Fibroblast of lung (primary cell): ENCODE results near the gene NEK11. TPM values are rescaled to one million over a fixed set of nuclear protein-coding genes. Genes with fewer than 3 reads are reported as not detected.

Experiments used
- DNase-seq, 2 donors: peaks; one replicate each; pipeline versions ENCODE4 v3.0.0 to v3.0.0-alpha.2; 2010; ENCODE audit warnings: low read depth in 2 of 2
- H2AFZ ChIP-seq: 2 replicates; pipeline ENCODE4 v1.5.1; 2012; ENCODE audit warnings: low read length, control low read depth, inconsistent platforms
- H3K27ac ChIP-seq: 2 replicates; pipeline ENCODE4 v1.5.1; 2011; ENCODE audit warnings: low read length, control low read depth; ENCODE audit not compliant: insufficient read depth
- H3K27me3 ChIP-seq: 2 replicates; pipeline ENCODE4 v1.5.1; 2011; ENCODE audit warnings: mild to moderate bottlenecking, low read length; ENCODE audit not compliant: control insufficient read depth, insufficient read depth
- H3K36me3 ChIP-seq: 2 replicates; pipeline ENCODE4 v1.5.1; 2011; ENCODE audit warnings: low read length; ENCODE audit not compliant: control insufficient read depth, insufficient read depth
- H3K4me1 ChIP-seq: 2 replicates; pipeline ENCODE4 v1.5.1; 2011; ENCODE audit warnings: low read length; ENCODE audit not compliant: control insufficient read depth, insufficient read depth; ENCODE audit errors: extremely low read depth
- H3K4me2 ChIP-seq: 2 replicates; pipeline ENCODE4 v1.5.1; 2011; ENCODE audit warnings: low read length, control low read depth; ENCODE audit not compliant: insufficient read depth; ENCODE audit errors: extremely low read depth
- H3K4me3 ChIP-seq, 4 experiments: fragments of 200-600 bp in 1 of 4; sonication (generic) in 1 of 4; replicated peaks in 1 of 4; 2 replicates each; pipeline ENCODE4 v1.5.1; 2011 to 2016; ENCODE audit warnings: low read length in 4 of 4, low read depth in 3 of 4, mild to moderate bottlenecking in 3 of 4, control low read depth in 2 of 4, inconsistent platforms in 1 of 4, mixed read lengths in 1 of 4; ENCODE audit not compliant: insufficient read depth in 1 of 4; ENCODE audit errors: control extremely low read depth in 1 of 4
- H3K79me2 ChIP-seq: 2 replicates; pipeline ENCODE4 v1.5.1; 2012; ENCODE audit warnings: mild to moderate bottlenecking, low read length, inconsistent platforms; ENCODE audit not compliant: control insufficient read depth, insufficient read depth
- H3K9ac ChIP-seq: 2 replicates; pipeline ENCODE4 v1.5.1; 2011; ENCODE audit warnings: mild to moderate bottlenecking, low read length, control low read depth; ENCODE audit not compliant: insufficient read depth
- H3K9me3 ChIP-seq: 2 replicates; pipeline ENCODE4 v1.5.1; 2012; ENCODE audit warnings: low read depth, low read length; ENCODE audit not compliant: control insufficient read depth, insufficient read depth
- H4K20me1 ChIP-seq: 2 replicates; pipeline ENCODE4 v1.5.1; 2011; ENCODE audit warnings: low read length; ENCODE audit not compliant: control insufficient read depth, insufficient read depth; ENCODE audit errors: extremely low read depth
- CTCF ChIP-seq, 2 donors: IDR thresholded peaks in 1 of 2; conservative IDR thresholded peaks in 1 of 2; 1 replicate in 1 of 2; 2 replicates in 1 of 2; pipeline ENCODE4 v1.5.1; 2011 to 2012; ENCODE audit warnings: low read length in 2 of 2, control low read depth in 1 of 2, inconsistent platforms in 1 of 2, low read depth in 1 of 2, mild to moderate bottlenecking in 1 of 2
- EZH2 ChIP-seq: IDR thresholded peaks from 2 replicates; pipeline ENCODE4 v1.5.1; 2012; ENCODE audit warnings: low read length, control low read depth, mild to moderate bottlenecking; ENCODE audit errors: missing control alignments
- polyA plus RNA-seq, 2 donors: library from polyadenylated mRNA; depleted of rRNA in 1 of 2; stranded (reverse) in 1 of 2; unstranded in 1 of 2; fragments of >200 nt; gene quantifications; 2 replicates each; pipeline ENCODE4 v1.2.1, GENCODE V29; 2011 to 2012; ENCODE audit warnings: missing spikeins in 1 of 2
- total RNA-seq: library from RNA; depleted of rRNA; stranded (reverse); fragments of >200 nt; gene quantifications from 2 replicates; pipeline ENCODE4 v1.2.1, GENCODE V29; 2014

Gene NEK11
- total and polyA plus RNA-seq, 2 donors (not counting 1 experiment from before 2014, with no cell fraction given): 4.3 to 13.0 TPM

GRCh38 chr3:131349454-131349853, 322.8 kb downstream of the NEK11 start:
- Histone ChIP-seq H2AFZ (no peak overlapping the region), H3K9ac (no peak overlapping the region), H3K36me3 (no peaks in the 10 kb centered on the region), H3K4me2 (no peak overlapping the region), H3K27me3 (no peaks in the 10 kb centered on the region), H3K4me1 (no peaks in the 10 kb centered on the region), H3K79me2 (no peaks in the 10 kb centered on the region), H3K4me3 (no peak overlapping the region), H3K27ac (no peak overlapping the region), H4K20me1 (no peaks in the 10 kb centered on the region), H3K9me3 (no peaks in the 10 kb centered on the region)
- TF ChIP-seq CTCF (conservative IDR thresholded peaks at IDR 0.05 in 1 of 2, IDR thresholded peaks at IDR 0.05 in 1 of 2; ENCODE audit: low read depth in 1 of 2, low read length in 2 of 2) (no peak), EZH2 (no peak)
- DNase-seq: no peak

- Histone ChIP-seq H3K27ac (no peak overlapping the region), H4K20me1 (no peaks in the 10 kb centered on the region), H3K9ac (no peak overlapping the region), H3K27me3 (no peaks in the 10 kb centered on the region), H2AFZ (no peak overlapping the region), H3K79me2 (no peaks in the 10 kb centered on the region), H3K4me1 (no peaks in the 10 kb centered on the region), H3K36me3 (no peaks in the 10 kb centered on the region), H3K9me3 (no peaks in the 10 kb centered on the region), H3K4me2 (no peak overlapping the region), H3K4me3 (no peak overlapping the region)
- TF ChIP-seq CTCF (conservative IDR thresholded peaks at IDR 0.05 in 1 of 2, IDR thresholded peaks at IDR 0.05 in 1 of 2; ENCODE audit: low read depth in 1 of 2, low read length in 2 of 2): no peak
- TF ChIP-seq EZH2: no peak
- DNase-seq: peak; percentile 38 to 81
Measured at GRCh38 chr3:131349946-131350347, 323.3 kb downstream of the NEK11 start.

GRCh38 chr3:131350506-131350905, 323.8 kb downstream of the NEK11 start:
- H2AFZ ChIP-seq: no peak overlapping the region
- no peak overlapping the region for H3K4me2 ChIP-seq
- peak in 1 of 2 donors; percentile 58 for DNase-seq
- H3K9me3 ChIP-seq: no peaks in the 10 kb centered on the region
- H3K27ac ChIP-seq: no peak overlapping the region
- H3K4me3 ChIP-seq: no peak overlapping the region
- H3K27me3 ChIP-seq: no peaks in the 10 kb centered on the region
- H3K9ac ChIP-seq: no peak overlapping the region
- no peaks in the 10 kb centered on the region for H4K20me1 ChIP-seq
- H3K36me3 ChIP-seq: no peaks in the 10 kb centered on the region
- no peaks in the 10 kb centered on the region for H3K4me1 ChIP-seq
- H3K79me2 ChIP-seq: no peaks in the 10 kb centered on the region
- TF ChIP-seq EZH2: no peak
- no peak for TF ChIP-seq CTCF (conservative IDR thresholded peaks at IDR 0.05 in 1 of 2, IDR thresholded peaks at IDR 0.05 in 1 of 2; ENCODE audit: low read depth in 1 of 2, low read length in 2 of 2)
